ENCODE data around the gene TREML1. TPM values are rescaled to one million over a fixed set of nuclear protein-coding genes. Genes with fewer than 3 reads are reported as not detected.

TREML1 gene
- total and polyA plus RNA-seq, 2 donors (not counting 1 experiment from before 2014, with no cell fraction given): 0.07 TPM; not detected in 1

GRCh38 chr6:41100871-41101287 lies 53.3 kb downstream of the TREML1 start:
- CTCF ChIA-PET: interaction anchor here (3.9 kb wide), 1 partner anchor 9 kb away, joined by 16 read pairs; no protein-coding TSS in a partner anchor
- Histone ChIP-seq H3K9me3 (ENCODE audit: control extremely low read depth in 1 of 3, control insufficient read depth in 2 of 3, insufficient read depth in 1 of 3, low read length in 2 of 3) (no peaks in the 10 kb centered on the region), H2AFZ (ENCODE audit: insufficient read depth, low read depth, low read length, poor library complexity, severe bottlenecking) (no peak overlapping the region), H3K27ac (ENCODE audit: low read length in 2 of 2) (no peak overlapping the region), H3K4me3 (ENCODE audit: control extremely low read depth in 1 of 5, extremely low read depth in 1 of 5, insufficient read depth in 1 of 5, low read depth in 2 of 5, low read length in 4 of 5) (no peak overlapping the region), H3K9ac (ENCODE audit: low read length) (no peak overlapping the region), H3K4me2 (replicated peaks; ENCODE audit: low read depth, low read length, poor library complexity, severe bottlenecking) (no peak overlapping the region), H3K79me2 (ENCODE audit: control insufficient read depth, insufficient read depth, low read length) (no peaks in the 10 kb centered on the region), H3K27me3 (replicated peaks in 1 of 4; ENCODE audit: control extremely low read depth in 1 of 4, control insufficient read depth in 3 of 4, insufficient read depth in 4 of 4, low read length in 3 of 4) (no peaks in the 10 kb centered on the region), H3K4me1 (ENCODE audit: control insufficient read depth in 2 of 2, insufficient read depth in 2 of 2, low read length in 2 of 2) (no peaks in the 10 kb centered on the region), H3K36me3 (replicated peaks in 1 of 2; ENCODE audit: control extremely low read depth in 1 of 2, control insufficient read depth in 1 of 2, extremely low read depth in 1 of 2, insufficient read depth in 2 of 2, low read length in 1 of 2) (peaks cover 7 to 52% of the 10 kb centered on the region in 2 experiments), H4K20me1 (ENCODE audit: control insufficient read depth, insufficient read depth, low read length, poor library complexity, severe bottlenecking) (no peaks in the 10 kb centered on the region)
- Mint-ChIP-seq H3K9me3 (ENCODE audit: insufficient read depth) (no peaks in the 10 kb centered on the region), H3K4me3 (no peak overlapping the region), H3K4me1 (no peaks in the 10 kb centered on the region), H3K27ac (no peak overlapping the region), H3K27me3 (no peaks in the 10 kb centered on the region)
- POLR2A ChIA-PET: no interaction called here
- TF ChIP-seq EZH2 (IDR thresholded peaks at IDR 0.05; ENCODE audit: borderline replicate concordance, insufficient read depth, low read depth, low read length, poor library complexity, severe bottlenecking) (no peak), CTCF (IDR thresholded peaks at IDR 0.05) (no peak)
- WGBS (ENCODE audit: insufficient coverage): 97% methylated on average over 42 of the region's 42 CpGs
- intact Hi-C loops (cut with micrococcal nuclease): no loop called here
- no peak for DNase-seq
- no peak for ATAC-seq (ENCODE audit: low read depth)

Other genes with a start within 250 kb of the TREML1 start
- 4.6 and 4.7 TPM in 2 replicates for gene UNC5CL, start 115.1 kb downstream of the TREML1 start, total RNA-seq
- gene UNC5CL, start 115.1 kb downstream of the TREML1 start, polyA plus RNA-seq: 4.5 and 5.7 TPM in 2 replicates
- gene TSPO2, start 111.9 kb downstream of the TREML1 start, total RNA-seq: not detected in 2 replicates
- gene TSPO2, start 111.9 kb downstream of the TREML1 start, polyA plus RNA-seq: not detected in 2 replicates
- not detected in 2 replicates for gene APOBEC2, start 101.1 kb downstream of the TREML1 start, total RNA-seq
- gene APOBEC2, start 101.1 kb downstream of the TREML1 start, polyA plus RNA-seq: not detected in 2 replicates
- 50.1 and 52.5 TPM in 2 replicates for gene OARD1, start 82.0 kb downstream of the TREML1 start, total RNA-seq
- 9.6 and 14.5 TPM in 2 replicates for gene OARD1, start 82.0 kb downstream of the TREML1 start, polyA plus RNA-seq
- gene NFYA, start 81.4 kb downstream of the TREML1 start, total RNA-seq: 41.6 and 44.3 TPM in 2 replicates
- gene NFYA, start 81.4 kb downstream of the TREML1 start, polyA plus RNA-seq: 20.5 and 23.3 TPM in 2 replicates
- not detected in 2 replicates for gene TREM2, start 8.8 kb upstream of the TREML1 start, total RNA-seq
- gene TREM2, start 8.8 kb upstream of the TREML1 start, polyA plus RNA-seq: 0.33 TPM in 1 of 2 replicates, not detected in the other
- gene TREML2, start 46.8 kb upstream of the TREML1 start, total RNA-seq: 9.6 and 10.3 TPM in 2 replicates
- 47.7 and 51.1 TPM in 2 replicates for gene TREML2, start 46.8 kb upstream of the TREML1 start, polyA plus RNA-seq
- not detected in 2 replicates for gene TREML4, start 74.0 kb upstream of the TREML1 start, total RNA-seq
- 1.7 TPM in 1 of 2 replicates, not detected in the other for gene TREML4, start 74.0 kb upstream of the TREML1 start, polyA plus RNA-seq
- gene TREM1, start 132.3 kb upstream of the TREML1 start, total RNA-seq: 0.39 TPM in 1 of 2 replicates, not detected in the other
- 1.5 and 1.9 TPM in 2 replicates for gene TREM1, start 132.3 kb upstream of the TREML1 start, polyA plus RNA-seq
- not detected in 2 replicates for gene NCR2, start 181.3 kb upstream of the TREML1 start, total RNA-seq
- not detected in 2 replicates for gene NCR2, start 181.3 kb upstream of the TREML1 start, polyA plus RNA-seq

All from B cell (primary cell).